OCI-LY7 (cell line): ENCODE measurements around the gene DCTN5. TPM values are rescaled to one million over a fixed set of nuclear protein-coding genes. Genes with fewer than 3 reads are reported as not detected.

ENCODE experiments used
- BruUV-seq: library from RNA; stranded (reverse); fragments of 400-500 nt; replicated peaks from 2 replicates; lab custom pipeline; 2021; lab: Mats Ljungman, UMichigan
- CTCF ChIA-PET: fragments of 300-600 bp; sonication (Branson Sonifier 250); formaldehyde crosslinking; loops from one replicate; lab custom pipeline; 2022; ENCODE audit warnings: antibody characterized with exemption; ENCODE audit not compliant: unreplicated experiment; lab: Charles Lee
- POLR2A ChIA-PET: fragments of 300-600 bp; sonication (Branson Sonifier 250); formaldehyde crosslinking; loops from one replicate; lab custom pipeline; 2022; ENCODE audit warnings: antibody characterized with exemption; lab: Charles Lee
- DNase-seq: peaks from one replicate; pipeline ENCODE4 v3.0.0-alpha.2; 2015; ENCODE audit warnings: low spot score
- H2AFZ ChIP-seq: fragments of 200-600 bp; sonication (generic), shearing (Covaris generic); 2 replicates; pipeline ENCODE4 v1.6.1; 2014; ENCODE audit warnings: mild to moderate bottlenecking, antibody characterized with exemption, low read length, moderate library complexity
- H3K27ac ChIP-seq: fragments of 200-600 bp; sonication (generic); 2 replicates; pipeline ENCODE4 v1.5.1; 2014; ENCODE audit warnings: mixed run types, low read depth, mild to moderate bottlenecking, moderate library complexity, low read length, inconsistent platforms; ENCODE audit not compliant: poor library complexity, severe bottlenecking
- H3K36me3 ChIP-seq: fragments of 200-600 bp; sonication (generic); 2 replicates; pipeline ENCODE4 v1.6.1; 2014; ENCODE audit warnings: mild to moderate bottlenecking, antibody characterized with exemption, low read length, moderate library complexity, mixed read lengths; ENCODE audit not compliant: insufficient read depth
- H3K4me1 ChIP-seq: fragments of 200-600 bp; sonication (generic); 2 replicates; pipeline ENCODE4 v1.5.1; 2014; ENCODE audit warnings: mild to moderate bottlenecking, low read length; ENCODE audit not compliant: insufficient read depth, poor library complexity, severe bottlenecking
- H3K4me2 ChIP-seq: fragments of 200-600 bp; sonication (generic); 2 replicates; pipeline ENCODE4 v1.6.1; 2014; ENCODE audit warnings: mild to moderate bottlenecking, low read length
- H3K4me3 ChIP-seq: fragments of 200-600 bp; sonication (generic); 2 replicates; pipeline ENCODE4 v1.5.1; 2014; ENCODE audit warnings: mild to moderate bottlenecking, low read depth, low read length; ENCODE audit not compliant: poor library complexity, severe bottlenecking
- H3K79me2 ChIP-seq: fragments of 200-600 bp; sonication (generic); 2 replicates; pipeline ENCODE4 v1.6.1; 2016; ENCODE audit warnings: low read depth, mild to moderate bottlenecking, low read length, moderate library complexity, mixed read lengths; ENCODE audit not compliant: insufficient read depth
- H3K9me2 ChIP-seq: fragments of 200-600 bp; sonication (generic); 2 replicates; pipeline ENCODE4 v1.6.1; 2016; ENCODE audit warnings: mild to moderate bottlenecking, low read length, mixed read lengths; ENCODE audit not compliant: insufficient read depth
- H3K9me3 ChIP-seq: fragments of 200-600 bp; sonication (generic); 2 replicates; pipeline ENCODE4 v1.6.1; 2014; ENCODE audit warnings: mild to moderate bottlenecking, mixed run types, low read length, mixed read lengths
- H4K20me1 ChIP-seq: fragments of 200-600 bp; sonication (generic); 2 replicates; pipeline ENCODE4 v1.6.1; 2014; ENCODE audit warnings: mild to moderate bottlenecking, antibody characterized with exemption, low read length, moderate library complexity, mixed read lengths; ENCODE audit not compliant: insufficient read depth
- EZH2phosphoT487 ChIP-seq: fragments of 200-600 bp; sonication (generic); IDR thresholded peaks from 2 replicates; pipeline ENCODE4 v1.6.1; 2018; ENCODE audit warnings: low read depth, borderline replicate concordance, mild to moderate bottlenecking, mixed run types, antibody characterized with exemption, low read length, moderate library complexity, mixed read lengths
- intact Hi-C: fragments of 100-400 bp; cut with micrococcal nuclease; formaldehyde crosslinking; loops from one replicate; pipeline ENCODE4 v1.10.0; 2022; ENCODE audit not compliant: unreplicated experiment
- total RNA-seq, 2 experiments: library from RNA; depleted of rRNA in 1 of 2; stranded (reverse); fragments of >200 nt in 1 of 2; shearing (Covaris generic) in 1 of 2; gene quantifications; 2 replicates each; pipeline ENCODE4 v1.2.3, GENCODE V29; 2014 to 2022
- TF ChIP-seq, protein P1 (sequence below): fragments of 200-600 bp; sonication (generic); conservative IDR thresholded peaks from 2 replicates; pipeline ENCODE4 v1.5.1; 2014; ENCODE audit warnings: mild to moderate bottlenecking, antibody characterized with exemption, low read length, moderate library complexity, mixed read lengths

DCTN5 gene
- total RNA-seq, 2 experiments from 2014 or later = 37.3 to 89.6 TPM

DNA sequence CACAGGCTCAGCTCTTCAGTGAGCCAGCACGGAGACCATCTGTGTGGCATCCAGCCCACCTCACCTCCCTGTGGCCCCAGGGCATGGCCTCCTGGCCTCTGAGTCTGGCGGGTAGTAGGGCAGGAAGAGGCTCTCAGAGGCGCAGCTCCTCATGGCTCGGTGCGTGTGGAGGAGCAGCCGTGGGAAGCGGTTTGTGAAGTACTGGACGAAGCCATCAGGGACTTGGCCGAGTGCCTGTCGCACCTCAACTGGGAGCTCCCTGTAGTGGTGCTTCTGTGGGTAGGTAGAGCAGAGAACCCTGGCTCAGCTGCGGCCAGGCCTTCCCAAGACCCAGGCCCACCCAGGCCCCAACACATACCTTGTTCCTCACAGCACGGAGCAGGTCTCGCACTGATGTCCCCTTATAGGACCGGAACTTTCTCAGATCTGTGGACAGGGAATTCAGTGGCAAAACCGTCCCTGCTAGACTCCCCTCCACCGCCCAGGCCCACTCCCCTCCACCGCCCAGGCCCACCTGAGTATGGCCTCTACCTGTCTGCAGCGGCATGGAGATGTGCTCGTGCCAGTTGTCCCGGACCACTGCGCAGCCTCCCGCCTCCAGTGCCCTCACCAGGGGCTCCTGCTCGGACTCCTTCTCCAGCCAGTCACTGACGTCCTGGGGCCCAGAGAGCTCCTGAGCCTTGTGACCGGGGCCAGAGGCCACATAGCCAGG is 49.7 kb downstream of the DCTN5 start:
- Histone ChIP-seq H3K36me3 (peaks cover 68% of the 10 kb centered on the region), H3K9me2 (no peaks in the 10 kb centered on the region), H2AFZ (no peak overlapping the region), H3K4me2 (no peak overlapping the region), H3K79me2 (no peaks in the 10 kb centered on the region), H3K4me3 (no peak overlapping the region), H3K4me1 (peaks cover 4% of the 10 kb centered on the region), H3K27ac (no peak overlapping the region), H4K20me1 (no peaks in the 10 kb centered on the region), H3K9me3 (no peaks in the 10 kb centered on the region)
- ChIA-PET CTCF (no interaction called here), POLR2A (interaction anchor here (0.6 to 1.5 kb wide), 5 partner anchors 9 to 401 kb away, joined by 3 to 8 read pairs (median 3); partner anchors contain the start of gene PLK1)
- no peak for DNase-seq
- no peak for TF ChIP-seq EZH2phosphoT487
- TF ChIP-seq, protein P1, sequence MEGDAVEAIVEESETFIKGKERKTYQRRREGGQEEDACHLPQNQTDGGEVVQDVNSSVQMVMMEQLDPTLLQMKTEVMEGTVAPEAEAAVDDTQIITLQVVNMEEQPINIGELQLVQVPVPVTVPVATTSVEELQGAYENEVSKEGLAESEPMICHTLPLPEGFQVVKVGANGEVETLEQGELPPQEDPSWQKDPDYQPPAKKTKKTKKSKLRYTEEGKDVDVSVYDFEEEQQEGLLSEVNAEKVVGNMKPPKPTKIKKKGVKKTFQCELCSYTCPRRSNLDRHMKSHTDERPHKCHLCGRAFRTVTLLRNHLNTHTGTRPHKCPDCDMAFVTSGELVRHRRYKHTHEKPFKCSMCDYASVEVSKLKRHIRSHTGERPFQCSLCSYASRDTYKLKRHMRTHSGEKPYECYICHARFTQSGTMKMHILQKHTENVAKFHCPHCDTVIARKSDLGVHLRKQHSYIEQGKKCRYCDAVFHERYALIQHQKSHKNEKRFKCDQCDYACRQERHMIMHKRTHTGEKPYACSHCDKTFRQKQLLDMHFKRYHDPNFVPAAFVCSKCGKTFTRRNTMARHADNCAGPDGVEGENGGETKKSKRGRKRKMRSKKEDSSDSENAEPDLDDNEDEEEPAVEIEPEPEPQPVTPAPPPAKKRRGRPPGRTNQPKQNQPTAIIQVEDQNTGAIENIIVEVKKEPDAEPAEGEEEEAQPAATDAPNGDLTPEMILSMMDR = no peak
- intact Hi-C loops = no loop called here
- no TSS peak for BruUV-seq

DNA sequence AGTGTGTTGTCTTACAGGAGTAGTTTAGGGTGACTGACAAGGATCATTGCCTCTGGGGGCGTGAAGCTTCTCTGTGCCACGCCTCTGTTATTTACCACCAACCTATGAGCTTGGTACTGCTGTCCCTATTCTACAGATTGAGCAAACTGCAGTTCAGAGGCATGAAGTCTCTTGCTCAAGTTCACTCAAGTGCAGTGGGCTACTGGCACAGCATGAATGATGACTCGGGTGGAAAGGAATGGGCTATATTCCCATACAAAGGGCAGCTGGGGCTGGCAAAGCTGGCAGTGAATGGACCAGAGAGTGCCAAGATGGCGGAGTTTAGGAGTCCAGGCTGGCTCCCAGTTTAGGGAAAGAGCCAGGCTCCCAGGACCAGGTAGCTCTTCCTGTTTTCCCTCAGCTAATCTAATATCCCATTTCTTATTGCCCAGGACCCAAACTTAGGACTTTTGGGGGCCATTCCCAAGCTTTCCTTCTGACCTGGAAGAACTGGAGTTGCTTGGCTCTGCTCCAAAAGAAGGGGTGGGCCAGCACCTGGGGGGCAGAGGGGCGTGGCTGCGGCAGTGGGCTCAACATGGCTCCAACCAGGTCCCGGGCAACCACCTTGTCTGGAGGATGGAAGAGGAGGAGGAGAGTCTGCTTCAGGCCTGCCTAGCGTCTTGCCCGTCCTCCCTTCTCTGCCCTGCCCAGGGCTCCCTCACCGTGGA is 50.4 kb downstream of the DCTN5 start:
- H4K20me1 ChIP-seq = no peaks in the 10 kb centered on the region
- CTCF ChIA-PET = no interaction called here
- no peak overlapping the region for H3K4me2 ChIP-seq
- BruUV-seq = no TSS peak
- H3K4me1 ChIP-seq = peaks cover 5% of the 10 kb centered on the region
- H3K9me2 ChIP-seq = no peaks in the 10 kb centered on the region
- H3K4me3 ChIP-seq = no peak overlapping the region
- no peaks in the 10 kb centered on the region for H3K9me3 ChIP-seq
- POLR2A ChIA-PET = interaction anchor here (0.6 to 1.5 kb wide), 4 partner anchors 8 to 201 kb away, joined by 3 to 8 read pairs (median 3); partner anchors contain the start of gene PLK1
- no peaks in the 10 kb centered on the region for H3K79me2 ChIP-seq
- intact Hi-C loops = no loop called here
- H3K36me3 ChIP-seq = peaks cover 61% of the 10 kb centered on the region
- TF ChIP-seq, protein P1 = no peak
- no peak for TF ChIP-seq EZH2phosphoT487
- H2AFZ ChIP-seq = no peak overlapping the region
- H3K27ac ChIP-seq = no peak overlapping the region
- DNase-seq = no peak
